MM.1S (cell line): ENCODE measurements around the gene FOXL1.

Experiments used
- CTCF ChIP-seq: fragments of 300-600 bp; sonication (generic); IDR thresholded peaks from 2 replicates; pipeline ENCODE4 v1.5.1; 2016; ENCODE audit warnings: antibody characterized with exemption, low read length, mixed read lengths
- EZH2 ChIP-seq: fragments of 300-600 bp; sonication (generic); optimal IDR thresholded peaks from 2 replicates; pipeline ENCODE3; 2017; ENCODE audit warnings: low read depth, mild to moderate bottlenecking, antibody characterized with exemption, low read length, mixed read lengths
- EZH2phosphoT487 ChIP-seq: fragments of 300-600 bp; sonication (generic); IDR thresholded peaks from 2 replicates; pipeline ENCODE4 v1.6.1; 2018; ENCODE audit warnings: antibody characterized with exemption, low read length

- TF ChIP-seq EZH2phosphoT487 = no peak
- no peak for TF ChIP-seq CTCF
- no peak for TF ChIP-seq EZH2
These were observed 9.4 kb upstream of the FOXL1 start for GRCh38 chr16:86568677-86569623.
